ENCODE data around the gene SLC9A1. TPM values are rescaled to one million over a fixed set of nuclear protein-coding genes. Genes with fewer than 3 reads are reported as not detected.

The SLC9A1 gene
- polyA plus RNA-seq, 1 of the 3 experiments (the other 2 are of a cell fraction): 11.4 TPM

DNA sequence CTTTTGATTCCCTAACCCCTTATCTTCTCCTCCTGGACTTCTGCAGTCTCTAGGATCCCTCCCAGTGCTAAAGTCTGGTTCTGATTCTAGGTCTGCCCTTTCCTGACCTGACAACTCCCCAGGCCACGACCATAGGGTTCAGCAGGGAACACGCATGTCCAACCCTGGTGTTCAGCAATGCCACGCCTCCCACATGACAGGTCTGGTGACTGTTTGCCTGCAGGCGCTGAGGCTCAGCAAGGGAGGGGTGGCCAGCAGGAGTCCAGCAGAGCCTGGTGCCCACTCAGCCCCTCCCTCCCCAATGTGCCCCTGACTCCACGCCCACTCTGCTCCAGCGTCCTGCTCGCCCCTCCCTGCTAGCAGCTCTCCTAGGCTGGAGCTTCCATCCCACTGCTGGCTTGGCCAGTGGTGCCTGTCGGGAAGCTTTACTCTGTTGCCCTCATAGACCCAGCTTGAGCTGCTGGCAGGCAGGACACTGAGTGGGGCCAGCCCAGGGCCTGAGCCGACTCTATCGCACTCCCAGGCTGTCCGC lies 17.3 kb downstream of the SLC9A1 start:
- no peak overlapping the region for H3K27ac ChIP-seq (ENCODE audit: low read depth in 2 of 2, low read length in 1 of 2)

More for the DNA sequence above, 17.3 kb downstream of the SLC9A1 start:
- Histone ChIP-seq H3K27me3 (ENCODE audit: insufficient read depth) (no peaks in the 10 kb centered on the region), H3K36me3 (replicated peaks in 1 of 2; ENCODE audit: control insufficient read depth in 1 of 2, insufficient read depth in 2 of 2, low read length in 1 of 2) (no peaks in the 10 kb centered on the region), H3F3A (replicated peaks; ENCODE audit: insufficient read depth) (no peaks in the 10 kb centered on the region), H2AFZ (ENCODE audit: low read depth) (no peak overlapping the region), H3K4me3 (ENCODE audit: low read depth in 2 of 2, low read length in 1 of 2) (no peak overlapping the region), H3K9me2 (no peaks in the 10 kb centered on the region), H3K79me2 (ENCODE audit: insufficient read depth) (peaks cover 29% of the 10 kb centered on the region; the same call in 1 of the 2 replicates), H3K4me1 (ENCODE audit: control insufficient read depth in 1 of 2, insufficient read depth in 2 of 2, low read depth in 1 of 2, low read length in 1 of 2) (peaks cover 10 to 41% of the 10 kb centered on the region in 2 experiments; a peak in 1 of 4 replicates), H3K4me2 (no peak overlapping the region), H3K9ac (no peak overlapping the region), H3K9me3 (no peaks in the 10 kb centered on the region), H4K20me1 (ENCODE audit: insufficient read depth) (0 out of 2 replicates have a peak, but pooled peaks cover 5% of the 10 kb centered on the region)
- 0 out of 4 replicates have a peak, but pooled peaks of 1 of the 2 experiments have one; percentile 18 for TF ChIP-seq EP300 (IDR thresholded peaks at IDR 0.05; ENCODE audit: borderline replicate concordance in 1 of 2, low read depth in 1 of 2, low read length in 1 of 2)
- TF ChIP-seq, protein P1, sequence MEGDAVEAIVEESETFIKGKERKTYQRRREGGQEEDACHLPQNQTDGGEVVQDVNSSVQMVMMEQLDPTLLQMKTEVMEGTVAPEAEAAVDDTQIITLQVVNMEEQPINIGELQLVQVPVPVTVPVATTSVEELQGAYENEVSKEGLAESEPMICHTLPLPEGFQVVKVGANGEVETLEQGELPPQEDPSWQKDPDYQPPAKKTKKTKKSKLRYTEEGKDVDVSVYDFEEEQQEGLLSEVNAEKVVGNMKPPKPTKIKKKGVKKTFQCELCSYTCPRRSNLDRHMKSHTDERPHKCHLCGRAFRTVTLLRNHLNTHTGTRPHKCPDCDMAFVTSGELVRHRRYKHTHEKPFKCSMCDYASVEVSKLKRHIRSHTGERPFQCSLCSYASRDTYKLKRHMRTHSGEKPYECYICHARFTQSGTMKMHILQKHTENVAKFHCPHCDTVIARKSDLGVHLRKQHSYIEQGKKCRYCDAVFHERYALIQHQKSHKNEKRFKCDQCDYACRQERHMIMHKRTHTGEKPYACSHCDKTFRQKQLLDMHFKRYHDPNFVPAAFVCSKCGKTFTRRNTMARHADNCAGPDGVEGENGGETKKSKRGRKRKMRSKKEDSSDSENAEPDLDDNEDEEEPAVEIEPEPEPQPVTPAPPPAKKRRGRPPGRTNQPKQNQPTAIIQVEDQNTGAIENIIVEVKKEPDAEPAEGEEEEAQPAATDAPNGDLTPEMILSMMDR (IDR thresholded peaks at IDR 0.05): no peak
- TF ChIP-seq GABPA (IDR thresholded peaks at IDR 0.05; ENCODE audit: low read depth): no peak
- TF ChIP-seq, protein P2, sequence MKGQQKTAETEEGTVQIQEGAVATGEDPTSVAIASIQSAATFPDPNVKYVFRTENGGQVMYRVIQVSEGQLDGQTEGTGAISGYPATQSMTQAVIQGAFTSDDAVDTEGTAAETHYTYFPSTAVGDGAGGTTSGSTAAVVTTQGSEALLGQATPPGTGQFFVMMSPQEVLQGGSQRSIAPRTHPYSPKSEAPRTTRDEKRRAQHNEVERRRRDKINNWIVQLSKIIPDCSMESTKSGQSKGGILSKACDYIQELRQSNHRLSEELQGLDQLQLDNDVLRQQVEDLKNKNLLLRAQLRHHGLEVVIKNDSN (IDR thresholded peaks at IDR 0.05; ENCODE audit: borderline replicate concordance, low read depth): no peak
- TF ChIP-seq CHD2 (IDR thresholded peaks at IDR 0.05; ENCODE audit: low read length, partially characterized antibody): no peak
- TF ChIP-seq, protein P3, sequence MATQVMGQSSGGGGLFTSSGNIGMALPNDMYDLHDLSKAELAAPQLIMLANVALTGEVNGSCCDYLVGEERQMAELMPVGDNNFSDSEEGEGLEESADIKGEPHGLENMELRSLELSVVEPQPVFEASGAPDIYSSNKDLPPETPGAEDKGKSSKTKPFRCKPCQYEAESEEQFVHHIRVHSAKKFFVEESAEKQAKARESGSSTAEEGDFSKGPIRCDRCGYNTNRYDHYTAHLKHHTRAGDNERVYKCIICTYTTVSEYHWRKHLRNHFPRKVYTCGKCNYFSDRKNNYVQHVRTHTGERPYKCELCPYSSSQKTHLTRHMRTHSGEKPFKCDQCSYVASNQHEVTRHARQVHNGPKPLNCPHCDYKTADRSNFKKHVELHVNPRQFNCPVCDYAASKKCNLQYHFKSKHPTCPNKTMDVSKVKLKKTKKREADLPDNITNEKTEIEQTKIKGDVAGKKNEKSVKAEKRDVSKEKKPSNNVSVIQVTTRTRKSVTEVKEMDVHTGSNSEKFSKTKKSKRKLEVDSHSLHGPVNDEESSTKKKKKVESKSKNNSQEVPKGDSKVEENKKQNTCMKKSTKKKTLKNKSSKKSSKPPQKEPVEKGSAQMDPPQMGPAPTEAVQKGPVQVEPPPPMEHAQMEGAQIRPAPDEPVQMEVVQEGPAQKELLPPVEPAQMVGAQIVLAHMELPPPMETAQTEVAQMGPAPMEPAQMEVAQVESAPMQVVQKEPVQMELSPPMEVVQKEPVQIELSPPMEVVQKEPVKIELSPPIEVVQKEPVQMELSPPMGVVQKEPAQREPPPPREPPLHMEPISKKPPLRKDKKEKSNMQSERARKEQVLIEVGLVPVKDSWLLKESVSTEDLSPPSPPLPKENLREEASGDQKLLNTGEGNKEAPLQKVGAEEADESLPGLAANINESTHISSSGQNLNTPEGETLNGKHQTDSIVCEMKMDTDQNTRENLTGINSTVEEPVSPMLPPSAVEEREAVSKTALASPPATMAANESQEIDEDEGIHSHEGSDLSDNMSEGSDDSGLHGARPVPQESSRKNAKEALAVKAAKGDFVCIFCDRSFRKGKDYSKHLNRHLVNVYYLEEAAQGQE (IDR thresholded peaks at IDR 0.05; ENCODE audit: low read depth, low read length): no peak
- peak; percentile 64 for TF ChIP-seq MXI1 (IDR thresholded peaks at IDR 0.05; ENCODE audit: low read depth, low read length)
- TF ChIP-seq JUND (IDR thresholded peaks at IDR 0.05): no peak
- no peak for TF ChIP-seq SIN3A (IDR thresholded peaks at IDR 0.05; ENCODE audit: borderline replicate concordance, low read depth, low read length)
- no peak for TF ChIP-seq RAD21 (IDR thresholded peaks at IDR 0.05; ENCODE audit: low read length)
- TF ChIP-seq GATA2 (CRISPR knock-in tag; IDR thresholded peaks at IDR 0.05): no peak
- WGBS (ENCODE audit: low lambda C conversion rate): 83% methylated on average over 5 of the region's 11 CpGs
- CTCF ChIA-PET: interaction anchor here (1.0 to 2.6 kb wide), 7 partner anchors 10 to 159 kb away, joined by 3 to 6 read pairs (median 4); partner anchors contain the start of gene SLC9A1
- peak; percentile 73 for DNase-seq
- POLR2A ChIA-PET: interaction anchor here (1.0 to 2.3 kb wide), 2 partner anchors 17 to 188 kb away, joined by 3 to 9 read pairs; partner anchors contain the start of gene SLC9A1
